Right lobe of liver (tissue), 4 donors: ENCODE results near the gene SURF1.

ENCODE experiments used
- CTCF ChIP-seq, 4 donors: fragments of 200-600 bp in 3 of 4; fragments of 450-650 bp in 1 of 4; IDR thresholded peaks; one replicate each; pipeline versions ENCODE4 v1.5.1 to v1.8.0; 2016 to 2022; ENCODE audit warnings: antibody characterized with exemption in 4 of 4, mild to moderate bottlenecking in 2 of 4
- POLR2A ChIP-seq: fragments of 450-650 bp; IDR thresholded peaks from one replicate; pipeline ENCODE4 v1.6.1; 2017; ENCODE audit warnings: antibody characterized with exemption, mild to moderate bottlenecking
- donor health status: DM: no; HTN: no; CAD: no.
- donor health status: DM: no; HTN: no; CAD: no.
- donor health status: DM: no; HTN: yes; CAD: no.

GRCh38 chr9:133369422-133369821 lies 13.1 kb upstream of the SURF1 start:
- TF ChIP-seq CTCF (IDR thresholded peaks at IDR 0.05), result no peak
- TF ChIP-seq POLR2A, result no peak
